ENCODE results near the gene CNTN3. TPM values are rescaled to one million over a fixed set of nuclear protein-coding genes. Genes with fewer than 3 reads are reported as not detected.

CNTN3 gene
- total RNA-seq, 2 experiments from 2014 or later, result not detected

- no peak overlapping the region for H3K27ac Mint-ChIP-seq
These were observed 21.3 kb downstream of the CNTN3 start for GRCh38 chr3:74593152-74593551.

DNA sequence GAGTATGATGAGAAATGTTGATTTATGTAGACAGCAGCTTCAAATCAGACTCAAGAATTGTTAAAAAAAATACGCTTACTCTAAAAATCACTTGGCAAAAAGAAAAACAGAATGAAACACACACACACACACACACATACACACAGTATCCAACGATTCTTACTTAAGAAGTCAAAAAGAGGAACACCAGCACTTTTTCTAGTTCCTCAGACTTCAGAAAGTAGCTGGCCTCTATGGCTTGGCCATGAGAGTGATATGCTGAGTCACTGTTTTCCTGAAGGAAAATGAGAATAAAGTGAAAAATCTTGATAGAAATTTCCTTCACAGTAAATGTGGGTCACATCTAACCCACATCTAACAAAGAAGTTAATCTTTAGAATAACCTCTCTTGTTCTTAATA, 22.1 kb downstream of the CNTN3 start:
- ChIA-PET CTCF (no interaction called here), POLR2A (no interaction called here)
- Mint-ChIP-seq H3K4me3 (no peak overlapping the region), H3K27ac (no peak overlapping the region), H3K4me1 (ENCODE audit: low read depth) (no peaks in the 10 kb centered on the region), H3K9me3 (peaks cover 5% of the 10 kb centered on the region), H3K36me3 (ENCODE audit: low read depth) (no peaks in the 10 kb centered on the region), H3K27me3 (no peaks in the 10 kb centered on the region)
- intact Hi-C loops (cut with micrococcal nuclease), result no loop called here
- ATAC-seq (no peak), DNase-seq (no peak)
- no peak for TF ChIP-seq CTCF (IDR thresholded peaks at IDR 0.05)

More at GRCh38 chr3:74593152-74593551, 21.3 kb downstream of the CNTN3 start:
- intact Hi-C loops (cut with micrococcal nuclease), result no loop called here
- Mint-ChIP-seq H3K36me3 (ENCODE audit: low read depth) (no peaks in the 10 kb centered on the region), H3K9me3 (peaks cover 5% of the 10 kb centered on the region), H3K4me3 (no peak overlapping the region), H3K27me3 (no peaks in the 10 kb centered on the region), H3K4me1 (ENCODE audit: low read depth) (no peaks in the 10 kb centered on the region)
- ATAC-seq (no peak), DNase-seq (no peak)
- CTCF ChIA-PET, result no interaction called here
- no peak for TF ChIP-seq CTCF (IDR thresholded peaks at IDR 0.05)
- POLR2A ChIA-PET, result no interaction called here

DNA sequence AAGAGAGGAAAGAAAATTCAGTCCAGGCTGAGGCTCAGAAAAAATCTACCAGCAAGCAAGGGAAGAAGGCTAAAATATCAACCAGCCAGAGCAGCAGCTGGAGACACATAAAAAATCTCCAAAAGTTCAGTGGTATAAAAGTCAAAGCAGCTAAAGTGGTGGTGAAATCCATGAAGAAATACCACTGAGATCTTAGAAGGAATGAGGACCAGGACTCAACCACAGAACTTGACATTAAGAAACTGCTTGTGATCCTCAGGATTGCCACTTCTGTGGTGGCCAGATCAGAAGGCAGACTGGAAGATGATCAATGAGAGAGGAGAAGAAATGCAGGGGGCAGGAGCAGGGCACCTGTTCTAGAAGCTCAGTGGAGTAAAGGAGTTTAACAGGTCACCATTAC, 22.5 kb downstream of the CNTN3 start:
- Mint-ChIP-seq H3K4me3 (no peak overlapping the region), H3K4me1 (ENCODE audit: low read depth) (no peaks in the 10 kb centered on the region), H3K27ac (no peak overlapping the region), H3K36me3 (ENCODE audit: low read depth) (no peaks in the 10 kb centered on the region), H3K27me3 (no peaks in the 10 kb centered on the region), H3K9me3 (peaks cover 5% of the 10 kb centered on the region)
- no peak for TF ChIP-seq CTCF (IDR thresholded peaks at IDR 0.05)
- CTCF ChIA-PET, result no interaction called here
- POLR2A ChIA-PET, result no interaction called here
- DNase-seq (no peak), ATAC-seq (no peak)
- intact Hi-C loops (cut with micrococcal nuclease), result no loop called here

- Mint-ChIP-seq H3K36me3 (ENCODE audit: low read depth) (no peaks in the 10 kb centered on the region), H3K4me1 (ENCODE audit: low read depth) (no peaks in the 10 kb centered on the region), H3K4me3 (no peak overlapping the region), H3K27ac (no peak overlapping the region), H3K9me3 (peaks cover 8% of the 10 kb centered on the region), H3K27me3 (no peaks in the 10 kb centered on the region)
- POLR2A ChIA-PET, result no interaction called here
- CTCF ChIA-PET, result no interaction called here
- no peak for TF ChIP-seq CTCF (IDR thresholded peaks at IDR 0.05)
- DNase-seq, result no peak
- ATAC-seq, result no peak
- intact Hi-C loops (cut with micrococcal nuclease), result no loop called here
These were observed 23.1 kb downstream of the CNTN3 start for GRCh38 chr3:74591342-74591741.

DNA sequence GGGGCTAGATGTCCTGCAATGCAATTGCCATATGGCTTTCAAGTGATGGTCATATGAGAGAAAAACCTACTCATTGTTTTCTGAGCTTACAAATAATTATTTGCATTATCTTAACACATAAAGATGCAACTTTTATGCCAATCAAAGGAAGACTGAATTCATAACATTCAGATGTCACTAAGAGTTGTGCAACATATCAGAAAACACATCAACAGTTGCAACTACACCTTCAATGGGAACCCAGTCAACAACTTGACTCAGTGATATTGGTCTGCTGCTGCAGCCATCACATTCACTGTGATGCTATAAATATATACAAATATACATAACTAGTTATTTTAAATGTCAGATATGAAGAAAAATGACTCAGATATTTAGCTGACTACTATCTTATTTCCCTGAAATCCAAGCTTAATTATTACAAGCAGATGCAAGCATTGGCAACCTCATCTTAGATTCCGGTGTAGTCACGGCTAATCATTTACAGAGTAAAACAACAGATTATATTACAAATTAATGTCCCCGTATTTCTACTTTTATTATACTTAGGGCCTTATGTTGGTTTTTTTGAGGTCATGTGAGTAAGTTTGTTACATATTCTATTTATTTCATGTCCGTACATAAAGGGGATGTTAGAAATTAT, 23.7 kb downstream of the CNTN3 start:
- H3K27ac Mint-ChIP-seq, result no peak overlapping the region
- ChIA-PET CTCF (no interaction called here), POLR2A (no interaction called here)
- H3K36me3 Mint-ChIP-seq (ENCODE audit: low read depth), result no peaks in the 10 kb centered on the region
- no peak for ATAC-seq
- peaks cover 8% of the 10 kb centered on the region for H3K9me3 Mint-ChIP-seq
- TF ChIP-seq CTCF (IDR thresholded peaks at IDR 0.05), result no peak
- H3K27me3 Mint-ChIP-seq, result no peaks in the 10 kb centered on the region
- no peak overlapping the region for H3K4me3 Mint-ChIP-seq
- intact Hi-C loops (cut with micrococcal nuclease), result no loop called here
- H3K4me1 Mint-ChIP-seq (ENCODE audit: low read depth), result no peaks in the 10 kb centered on the region
- DNase-seq, result no peak

Measured in activated CD8-positive, alpha-beta T cell treated with anti-CD3 and anti-CD28 coated beads for 36 hours (primary cell).